NCI-H1105 treated with DMSO at 0.1 percent for 48 hours (cell line): ENCODE results near the gene ENPP6.

ENCODE experiments used
- DNase-seq: peaks from one replicate; lab custom pipeline; 2025; lab: John Stamatoyannopoulos, UW

Gene ENPP6

DNA sequence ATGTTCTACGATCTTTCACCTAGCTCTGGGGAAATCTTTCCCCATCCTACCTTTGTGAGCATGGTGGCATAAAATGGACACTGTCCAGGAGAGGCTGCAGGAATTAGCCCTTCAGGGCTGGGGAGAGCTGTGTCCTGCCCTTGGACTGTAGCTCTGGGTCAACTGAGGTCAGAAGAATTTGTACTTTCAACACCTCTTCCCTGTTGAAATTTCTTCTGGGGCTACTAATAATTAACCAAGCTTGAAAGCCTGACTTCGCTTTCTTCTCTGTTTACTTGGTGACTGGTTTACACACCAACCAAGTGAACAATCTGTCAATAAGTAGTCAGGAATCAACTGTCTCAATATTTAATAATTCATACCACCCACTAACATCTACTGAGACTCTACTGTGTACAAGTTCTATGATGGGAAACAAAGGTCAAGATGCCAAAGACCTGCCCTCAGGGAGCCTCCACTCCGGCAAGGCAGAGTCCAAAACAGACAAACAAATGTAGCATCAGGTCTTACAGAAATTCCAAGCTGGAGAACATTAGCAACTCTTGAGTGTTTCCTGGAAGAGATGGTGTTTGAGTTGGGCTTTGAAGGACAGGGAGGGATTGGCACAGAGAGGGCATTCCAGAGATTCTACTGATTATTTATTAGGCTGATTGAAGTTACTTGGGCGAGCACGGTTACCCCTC lies 113.1 kb downstream of the ENPP6 start:
- DNase-seq, result no peak

DNA sequence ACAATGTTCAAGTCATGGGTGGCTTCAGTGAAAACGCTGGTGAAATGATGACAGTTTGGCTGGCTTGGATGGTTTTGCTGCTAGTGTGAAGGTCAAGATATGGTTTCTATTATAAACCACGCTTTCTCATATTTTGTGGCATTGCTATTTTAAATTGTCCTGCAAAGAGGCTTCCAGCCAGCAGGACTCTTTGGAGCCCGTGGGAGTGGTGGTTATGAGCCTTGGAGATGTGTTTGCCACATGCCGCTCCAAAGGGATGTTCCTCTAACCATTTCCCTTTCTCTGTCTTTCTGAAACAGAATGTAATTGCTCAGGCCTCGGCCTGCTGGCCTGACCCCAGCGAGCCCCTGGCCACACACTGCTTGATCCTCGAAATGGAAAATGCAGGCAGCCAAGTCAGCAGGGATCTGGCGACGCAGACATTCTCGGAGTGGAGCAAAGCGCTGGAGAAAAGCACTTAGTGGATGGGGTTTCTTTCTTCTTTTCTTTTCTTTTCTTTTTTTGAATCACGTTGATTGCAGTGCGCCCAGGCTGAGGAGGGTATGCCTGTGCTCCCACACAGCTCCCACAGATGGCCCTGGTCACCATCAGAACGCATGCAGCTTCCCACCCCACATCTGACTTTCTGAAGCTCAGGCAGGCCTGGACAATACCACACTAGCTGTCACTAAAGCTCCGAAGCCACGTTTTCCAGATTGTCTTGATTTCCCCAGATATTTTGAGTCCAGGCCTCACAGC lies 114.0 kb downstream of the ENPP6 start:
- no peak for DNase-seq

DNA sequence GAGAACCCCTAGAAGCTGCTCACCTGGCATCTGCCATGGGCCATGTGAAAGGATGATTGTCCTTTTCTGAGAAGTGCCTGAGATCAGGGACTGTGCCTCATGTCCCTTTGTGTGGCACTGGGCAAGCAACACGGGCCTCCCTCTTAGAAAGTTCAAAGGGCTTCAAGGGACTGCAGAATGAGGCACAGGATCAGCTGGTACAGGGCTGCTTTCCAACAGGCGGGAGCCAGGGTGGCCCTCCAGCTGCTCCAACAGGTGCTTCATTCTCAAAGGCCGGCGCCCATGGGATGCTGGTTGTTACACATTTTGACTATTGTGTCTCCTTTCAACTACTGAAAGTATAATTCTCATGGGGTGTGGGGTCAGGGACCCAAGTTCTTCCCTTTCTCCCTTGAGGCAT lies 114.7 kb downstream of the ENPP6 start:
- DNase-seq, result no peak

DNA sequence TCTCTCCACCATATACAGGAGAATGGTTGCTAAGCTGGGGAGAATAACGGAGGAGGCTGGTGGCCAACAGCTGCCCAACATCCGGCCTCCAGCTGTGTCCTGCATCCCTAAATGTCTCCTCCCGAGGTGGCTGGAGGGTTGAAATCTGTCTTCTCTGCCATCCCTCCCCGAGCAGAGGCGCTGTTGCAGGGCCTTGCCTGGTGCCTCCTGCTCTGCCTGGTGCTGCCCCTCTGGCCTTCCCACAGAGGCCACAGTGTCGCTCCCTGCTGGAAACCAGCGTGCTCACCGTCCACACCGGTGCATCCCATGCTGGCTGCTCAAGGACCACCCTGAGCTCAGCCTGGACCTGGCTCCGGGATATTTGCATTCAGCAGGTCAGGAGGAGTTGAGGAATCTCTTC lies 115.2 kb downstream of the ENPP6 start:
- DNase-seq, result no peak

DNA sequence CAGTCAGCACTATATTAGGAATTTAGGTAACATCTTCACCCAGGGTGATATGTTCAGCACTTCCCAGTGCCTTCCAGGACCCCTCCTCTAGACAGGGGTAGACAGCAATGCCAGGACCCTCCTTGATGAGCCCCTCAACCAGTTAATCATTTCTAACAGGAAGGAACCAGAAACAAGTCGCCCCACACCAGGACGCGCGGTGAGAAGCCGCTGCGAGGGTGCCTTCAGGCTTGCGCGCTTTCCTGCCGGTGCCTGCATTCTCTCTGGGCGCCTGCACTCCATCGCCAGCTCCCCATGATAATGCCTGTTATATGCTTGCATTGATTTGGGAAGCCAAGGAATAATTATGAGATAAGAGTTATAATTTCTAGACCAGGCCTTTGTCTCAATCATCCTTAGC lies 116.0 kb downstream of the ENPP6 start:
- no peak for DNase-seq

DNA sequence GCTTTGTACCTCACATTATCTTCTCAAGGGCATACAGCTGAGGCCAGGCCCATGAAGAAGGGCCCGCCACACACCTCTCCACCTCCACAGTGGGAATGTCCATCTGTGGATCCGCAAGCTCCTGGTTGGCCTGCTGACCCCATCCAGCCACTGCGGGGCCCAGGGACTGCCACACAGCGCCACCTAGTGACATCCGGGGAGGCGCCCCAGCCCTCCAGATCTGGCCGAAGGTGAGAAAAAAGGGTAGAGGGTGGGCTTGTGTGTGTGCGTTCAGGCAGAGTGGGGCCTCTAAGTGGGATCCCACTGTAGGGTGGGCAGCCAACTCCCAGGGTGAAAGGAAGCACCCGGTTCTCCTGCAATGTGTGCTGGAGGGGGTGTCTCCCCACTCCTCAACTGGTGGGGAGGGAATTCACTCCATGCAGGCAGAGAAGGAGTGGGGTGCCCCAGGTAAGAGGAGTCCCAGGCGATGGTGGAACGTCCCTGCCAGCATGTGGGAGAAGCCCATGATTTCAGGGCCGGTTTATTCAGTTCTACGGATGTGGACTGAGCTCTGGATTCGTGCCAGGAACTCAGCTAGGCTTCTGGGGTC lies 117.3 kb downstream of the ENPP6 start:
- no peak for DNase-seq

DNA sequence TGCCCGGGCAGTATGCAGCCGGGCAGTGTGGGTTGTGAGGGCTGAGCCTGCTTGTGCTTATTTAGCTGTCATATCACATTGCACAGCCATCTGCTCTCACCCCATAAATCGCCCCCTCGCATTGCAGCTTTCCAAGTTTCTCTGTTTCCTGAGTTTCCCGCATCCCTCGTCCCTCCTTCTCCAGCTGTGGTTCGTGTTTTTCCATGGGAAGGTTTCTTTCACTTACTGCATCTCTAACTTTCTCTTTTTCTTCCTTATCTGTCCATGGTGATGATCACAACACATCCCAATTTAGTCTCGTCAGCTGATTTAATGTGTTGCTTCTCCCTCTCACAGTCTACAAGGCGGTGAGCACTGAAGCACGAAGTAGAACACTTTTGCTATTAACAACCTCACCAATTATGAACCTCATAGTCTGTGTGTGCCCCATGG lies 118.1 kb downstream of the ENPP6 start:
- no peak for DNase-seq

DNA sequence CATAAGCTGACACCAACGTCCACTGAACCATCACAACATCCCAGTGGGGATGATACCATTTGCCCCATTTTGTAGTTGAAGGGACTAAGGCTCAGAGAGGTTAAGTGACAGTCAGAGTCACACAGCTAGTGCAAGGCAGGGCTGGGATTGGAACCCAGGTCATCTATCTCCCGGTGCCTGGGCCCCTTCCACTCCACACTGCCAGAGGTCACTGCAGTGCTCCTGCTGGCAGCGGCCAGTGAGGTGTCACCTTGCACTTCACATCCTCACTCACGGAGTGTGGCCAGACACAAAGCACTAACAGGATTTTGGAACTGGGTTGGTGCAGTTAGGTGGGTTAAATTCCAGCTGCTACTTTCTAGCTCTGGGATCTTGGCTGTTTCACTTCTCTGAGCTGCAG lies 118.7 kb downstream of the ENPP6 start:
- no peak for DNase-seq

DNA sequence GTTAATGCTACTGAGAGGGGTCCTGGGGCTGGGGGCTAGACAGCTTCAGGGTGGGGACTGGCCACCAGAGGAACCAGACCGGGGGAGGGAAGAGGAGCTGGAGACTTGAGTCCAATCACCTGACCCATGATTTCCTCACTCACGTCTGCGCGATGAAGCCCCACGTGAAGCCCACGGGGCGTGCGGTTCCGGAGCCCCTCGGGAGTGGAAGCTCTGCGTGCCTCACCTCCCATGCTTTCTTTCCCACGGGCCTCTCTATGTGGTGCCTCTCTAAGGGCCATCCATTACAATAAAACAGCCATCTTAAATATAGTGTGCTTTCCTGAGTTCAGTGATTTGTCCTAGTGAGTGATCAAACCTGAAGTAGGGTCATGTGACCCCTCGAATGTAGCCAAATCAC lies 119.9 kb downstream of the ENPP6 start:
- DNase-seq, result no peak

DNA sequence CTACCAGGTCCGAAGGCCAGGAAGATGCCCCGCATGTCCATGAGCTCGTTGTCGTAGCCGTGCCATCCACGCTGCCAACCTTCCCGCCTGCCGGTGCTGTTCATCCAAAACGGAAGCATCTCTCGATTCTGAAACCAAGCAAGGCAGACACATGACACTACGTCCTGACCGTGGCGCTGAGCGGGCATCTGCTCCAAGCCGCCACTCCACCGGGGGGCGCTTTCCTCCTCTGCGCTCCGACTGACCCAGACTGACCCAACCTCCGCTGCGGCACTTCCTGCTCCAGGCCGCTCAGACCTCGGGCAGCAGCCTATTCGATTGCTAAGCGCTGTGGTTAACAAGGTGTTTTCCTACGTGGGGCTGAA lies 120.5 kb downstream of the ENPP6 start:
- no peak for DNase-seq

DNA sequence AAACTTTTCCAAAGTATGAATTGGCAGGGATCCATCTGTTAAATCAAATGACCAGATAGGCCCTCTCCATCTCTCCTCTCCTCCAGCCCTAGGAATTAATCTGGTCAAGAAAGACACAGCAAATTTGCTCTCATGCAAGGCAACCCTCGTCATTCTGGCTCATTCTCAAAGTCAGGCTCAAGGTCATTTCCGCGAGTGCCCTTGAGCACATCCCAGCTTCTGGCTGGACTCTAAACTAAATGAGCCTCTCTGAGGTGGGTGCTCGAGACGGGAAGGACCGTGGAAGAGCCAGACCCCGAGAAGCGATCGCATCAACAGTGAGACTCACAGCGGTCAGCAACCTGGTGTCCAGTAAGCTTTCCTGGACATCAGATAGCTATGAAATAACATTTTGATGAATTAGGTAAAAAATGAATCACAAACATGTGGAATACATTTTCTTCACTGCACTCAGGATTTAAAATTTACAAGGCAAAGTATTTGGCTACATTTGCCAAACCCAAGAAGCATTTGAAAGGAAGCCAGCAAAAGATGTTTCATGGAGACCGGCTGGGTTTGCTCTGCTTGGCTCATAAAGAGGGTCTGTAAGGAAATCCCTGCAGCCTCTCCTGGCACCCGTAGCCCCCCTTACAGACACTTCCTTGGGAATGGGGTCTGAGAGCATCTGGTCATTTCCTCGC lies 121.0 kb downstream of the ENPP6 start:
- DNase-seq, result no peak

DNA sequence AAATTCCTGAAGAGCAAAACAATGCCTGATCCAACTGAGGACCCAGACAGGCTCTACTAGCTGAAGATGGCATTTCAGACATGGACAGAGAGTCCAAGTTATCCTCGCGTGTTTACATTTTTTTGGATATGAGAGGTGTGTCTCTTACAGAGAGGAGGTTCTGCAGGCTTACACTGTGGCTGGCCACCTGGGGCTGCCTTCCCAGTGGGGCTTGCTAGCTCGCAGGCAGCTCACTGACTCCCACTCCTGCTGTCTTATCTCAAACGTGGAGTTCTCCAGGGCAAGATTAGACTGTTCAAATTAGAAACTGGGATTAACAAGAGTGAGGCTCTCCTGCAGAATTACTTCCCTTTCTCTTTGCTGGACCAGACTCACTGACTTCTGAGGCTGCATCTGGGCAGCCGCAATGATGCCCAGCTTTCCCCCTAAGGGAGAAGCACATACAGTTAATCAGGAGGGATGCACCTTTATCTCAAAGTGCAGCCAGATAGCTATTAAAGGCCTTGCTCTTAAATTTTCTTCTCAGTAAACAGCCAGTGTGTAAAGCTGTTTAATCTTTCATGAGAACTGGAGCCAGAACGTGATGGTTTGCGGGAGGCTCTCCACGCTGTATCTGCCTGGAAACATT lies 123.0 kb downstream of the ENPP6 start:
- no peak for DNase-seq

DNA sequence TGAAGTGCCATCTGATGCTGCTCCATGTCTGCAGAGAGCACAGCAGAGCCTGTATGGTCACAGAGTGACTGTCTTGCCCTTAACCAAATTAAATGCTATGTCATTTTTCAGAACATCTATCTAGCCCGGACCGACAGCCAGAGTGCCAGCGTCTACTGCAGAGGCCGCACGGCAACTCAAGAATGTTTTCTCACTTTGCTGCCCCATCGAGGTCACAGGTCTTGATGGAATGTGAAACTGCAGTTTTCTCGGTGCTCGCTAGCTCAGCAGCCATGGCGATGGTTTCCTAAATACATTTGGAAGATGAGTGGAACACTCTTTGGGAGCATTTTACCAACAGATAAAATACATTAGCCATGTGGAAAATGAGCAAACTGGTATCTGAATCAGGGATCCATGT lies 125.7 kb downstream of the ENPP6 start:
- no peak for DNase-seq

DNA sequence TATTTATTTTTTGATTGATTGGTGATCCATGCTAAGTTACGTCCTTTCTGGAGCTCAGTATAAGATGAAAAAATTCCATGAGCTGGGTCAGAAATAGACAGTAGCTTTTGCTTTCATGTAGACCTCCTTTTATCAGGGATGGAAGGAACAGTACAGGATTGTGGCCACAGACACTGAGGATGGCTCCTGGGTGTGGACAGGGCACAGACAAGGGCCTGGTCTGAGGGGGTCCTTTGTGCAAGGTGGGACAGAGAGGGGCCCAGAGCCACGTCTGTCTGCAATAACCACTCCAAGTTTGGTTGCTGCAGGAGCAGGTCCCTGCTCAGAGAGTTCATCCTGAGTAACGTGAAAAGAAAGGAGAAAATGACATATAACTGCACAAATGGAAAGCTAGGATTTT lies 127.1 kb downstream of the ENPP6 start:
- no peak for DNase-seq

DNA sequence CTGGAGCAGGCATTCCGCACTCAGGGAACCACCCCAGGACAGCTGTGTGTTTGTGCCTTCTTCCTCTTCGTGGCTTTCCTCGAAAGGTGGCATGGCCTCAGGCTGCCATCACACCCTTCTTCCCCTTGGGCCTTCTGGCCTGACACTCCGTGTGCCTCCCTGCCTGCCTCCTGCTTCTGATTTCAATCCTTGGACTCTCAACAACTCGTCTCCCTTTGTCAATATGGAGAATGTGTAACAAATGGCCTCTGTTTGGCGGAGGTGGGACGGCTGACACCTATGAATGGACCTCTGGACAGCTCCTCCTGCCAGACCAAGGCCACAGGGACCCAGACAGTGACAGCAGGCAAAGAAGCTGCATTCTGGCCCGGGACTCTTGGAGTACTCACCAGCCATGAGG lies 137.0 kb downstream of the ENPP6 start:
- no peak for DNase-seq

DNA sequence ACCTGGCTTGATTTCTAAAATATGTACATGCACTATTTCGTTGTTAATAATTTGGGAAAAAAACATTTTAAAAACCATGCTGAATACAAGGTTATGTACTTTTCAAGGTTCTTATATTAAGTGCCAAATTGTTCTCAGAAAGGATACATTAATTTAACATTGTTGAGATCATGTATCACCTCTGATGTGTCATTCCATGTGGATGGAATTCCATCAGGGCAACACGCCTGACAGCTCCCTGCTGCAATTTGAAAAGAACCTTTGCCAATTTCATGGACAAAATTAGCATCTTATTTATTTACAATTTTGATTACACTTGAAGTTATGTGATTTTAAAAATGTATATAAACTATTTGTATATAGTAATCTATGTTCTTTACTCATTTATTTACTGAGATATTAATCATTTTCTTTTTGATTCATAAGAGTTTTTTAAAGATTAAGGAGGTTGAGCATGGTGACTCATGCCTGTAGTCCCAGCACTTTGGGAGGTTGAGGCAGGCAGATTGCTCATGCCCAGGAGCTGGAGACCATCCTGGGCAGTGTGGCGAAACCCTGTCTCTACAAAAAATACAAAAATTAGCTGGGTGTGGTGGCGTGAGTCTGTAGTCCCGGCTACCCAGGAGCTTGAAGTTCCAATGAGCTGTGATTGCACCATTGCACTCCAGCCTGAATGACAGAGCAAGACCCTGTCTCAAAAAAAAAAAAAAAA lies 142.8 kb downstream of the ENPP6 start:
- DNase-seq, result no peak

DNA sequence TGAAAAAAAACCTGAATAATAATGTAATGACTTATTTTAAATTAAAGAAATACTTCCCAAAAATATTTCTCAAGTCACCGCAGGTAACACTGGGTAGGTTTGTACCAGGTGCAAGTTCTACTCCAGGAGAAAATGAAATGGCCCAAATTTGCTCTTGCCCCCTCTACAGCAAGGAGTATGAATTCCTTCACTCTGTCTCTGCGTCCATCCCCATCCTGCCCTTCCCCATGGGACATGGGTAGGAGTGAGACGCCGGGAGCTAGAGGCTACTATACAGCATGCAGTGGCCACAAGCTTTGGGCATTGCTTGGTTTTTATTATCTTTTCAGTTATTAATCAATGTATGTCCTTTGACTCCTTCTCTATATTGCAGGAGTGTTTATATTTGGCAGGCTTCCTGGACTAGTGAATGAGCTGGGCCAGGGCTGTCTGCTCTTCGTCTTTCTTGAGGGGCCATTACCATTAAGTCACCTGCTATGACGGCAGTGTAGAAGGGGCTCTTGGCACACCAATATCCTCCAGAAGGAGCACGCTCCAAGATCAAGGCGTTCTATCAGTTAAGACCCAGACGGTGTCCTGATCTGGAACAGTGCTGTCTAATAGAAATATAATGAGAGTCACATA lies 149.6 kb downstream of the ENPP6 start:
- DNase-seq, result no peak

DNA sequence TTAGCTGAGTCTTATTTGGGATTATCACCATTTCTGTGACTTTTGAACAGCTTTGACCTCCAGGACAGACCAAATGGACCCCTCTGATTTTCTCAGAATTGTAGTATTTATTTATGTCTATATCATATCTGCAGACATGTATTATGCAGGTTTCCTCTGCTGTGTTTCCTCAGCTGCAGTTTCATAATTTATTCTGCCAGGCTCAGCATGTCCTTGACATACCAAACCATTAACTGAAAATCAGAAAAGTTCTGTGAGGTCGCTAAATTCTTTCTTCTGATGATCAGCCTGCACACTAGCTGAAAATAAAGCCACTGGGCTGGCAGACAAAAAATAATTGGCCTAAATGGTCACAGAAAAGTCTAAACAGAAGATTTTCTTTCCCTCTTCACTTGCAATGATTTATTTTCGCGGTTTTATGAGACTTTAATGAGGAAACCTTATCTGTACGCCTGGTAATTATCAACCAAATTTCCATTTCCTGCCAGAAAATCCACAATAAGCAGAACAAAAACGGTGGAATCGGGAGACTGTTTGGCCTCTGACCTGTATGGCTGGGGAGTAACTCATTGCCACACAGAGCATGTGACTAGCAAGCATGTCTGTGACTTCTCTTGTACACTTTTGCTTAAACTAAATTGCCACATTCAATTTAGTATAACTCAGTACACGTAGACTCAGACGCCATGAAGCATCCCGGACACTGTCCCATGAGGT lies 150.9 kb downstream of the ENPP6 start:
- no peak for DNase-seq

DNA sequence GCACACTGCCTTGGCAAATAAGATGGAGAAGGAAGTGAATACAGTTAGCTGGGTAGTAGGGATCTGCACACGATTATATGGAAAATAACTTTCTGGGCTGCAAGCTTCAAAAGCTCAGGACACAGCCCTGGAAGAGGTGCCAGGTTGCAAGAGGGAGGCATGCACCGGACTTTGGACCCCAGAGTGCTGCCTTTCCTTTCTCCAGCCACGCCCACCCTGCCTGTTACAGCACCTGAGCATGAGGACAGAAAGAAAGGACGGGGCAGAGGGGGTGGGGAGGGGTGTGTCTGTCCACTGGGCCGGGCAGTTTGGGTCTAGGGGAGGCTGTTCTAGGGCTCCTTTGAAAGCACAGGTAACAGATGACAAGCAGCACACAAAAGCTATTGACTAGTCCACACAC lies 152.8 kb downstream of the ENPP6 start:
- DNase-seq, result no peak

DNA sequence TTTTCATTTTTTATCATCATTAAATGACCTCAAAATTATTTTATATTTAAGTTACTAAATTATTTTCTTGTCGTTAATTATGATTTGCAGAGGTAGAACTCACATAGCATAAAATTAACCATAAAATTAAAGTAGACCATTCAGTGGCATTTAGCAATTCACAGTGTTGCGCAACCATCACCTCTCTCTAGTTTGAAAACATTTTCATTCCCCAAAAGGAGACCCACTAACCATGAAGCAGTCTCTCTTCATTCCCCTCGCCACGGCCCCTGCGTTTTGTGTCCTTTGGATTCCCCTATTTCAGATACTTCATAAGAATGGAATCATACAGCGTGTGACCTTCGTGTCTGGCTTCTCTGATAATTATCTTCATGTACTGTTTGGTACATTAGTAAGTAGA lies 154.9 kb downstream of the ENPP6 start:
- DNase-seq, result no peak

DNA sequence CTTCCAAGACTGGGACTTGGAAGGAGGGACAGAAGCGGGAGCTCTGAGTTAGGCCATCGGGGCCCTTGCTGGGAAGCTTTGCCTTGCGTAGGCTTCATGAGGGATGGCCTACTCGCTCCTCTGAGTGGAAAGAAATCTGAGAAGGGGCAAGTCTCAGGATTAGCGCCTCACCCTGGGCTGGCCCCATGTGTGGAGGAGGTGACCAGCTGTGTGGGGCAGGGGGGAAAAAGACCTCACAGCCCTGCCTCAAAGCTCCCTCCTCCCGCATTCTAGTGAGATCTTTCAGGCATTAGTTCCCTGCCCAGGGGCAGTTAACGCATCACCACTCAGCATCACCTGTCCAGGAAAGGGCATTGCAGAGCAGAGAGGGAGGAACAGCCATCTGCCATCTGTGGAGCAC lies 156.1 kb downstream of the ENPP6 start:
- no peak for DNase-seq
